ENCODE measurements around the gene CACNB4. TPM values are rescaled to one million over a fixed set of nuclear protein-coding genes. Genes with fewer than 3 reads are reported as not detected.
"Not testable (repeated sequence)": the region's sequence is repeated elsewhere in the genome, so short reads cannot be mapped to it uniquely, and the experiment has no call there.

CACNB4 gene
- total RNA-seq, 1 experiment from 2014 or later, result 0.22 TPM

DNA sequence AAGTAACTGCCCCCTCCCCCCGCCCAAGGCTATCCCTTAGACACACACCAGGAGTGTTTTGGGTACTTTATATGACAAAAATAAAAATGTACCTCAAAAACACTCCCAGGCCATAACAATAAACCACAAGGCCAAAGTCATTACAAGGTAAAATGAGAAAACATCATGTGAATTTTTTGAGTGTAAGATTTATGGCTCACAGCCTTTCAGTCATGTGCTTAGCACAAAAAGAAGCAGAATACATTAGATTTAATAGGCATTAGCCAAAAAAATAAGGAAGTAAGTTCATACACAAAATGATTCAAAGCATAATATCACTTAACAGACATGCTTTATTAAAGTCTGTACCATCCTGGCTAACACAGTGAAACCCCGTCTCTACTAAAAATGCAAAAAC, 103.7 kb downstream of the CACNB4 start:
- Histone ChIP-seq H3K4me1 (ENCODE audit: low read length) (no peaks in the 10 kb centered on the region), H3K9me3 (ENCODE audit: low read length) (no peaks in the 10 kb centered on the region), H3K27me3 (ENCODE audit: low read length) (no peaks in the 10 kb centered on the region), H2AFZ (ENCODE audit: low read length) (no peak overlapping the region), H3K9ac (ENCODE audit: low read length) (no peak overlapping the region), H3K36me3 (ENCODE audit: insufficient read depth, low read length) (no peaks in the 10 kb centered on the region), H3K79me2 (ENCODE audit: low read length) (no peaks in the 10 kb centered on the region), H4K20me1 (ENCODE audit: insufficient read depth, low read depth, low read length) (no peaks in the 10 kb centered on the region), H3K27ac (ENCODE audit: low read length) (no peak overlapping the region), H3K9me2 (replicated peaks; ENCODE audit: insufficient read depth, low read length) (no peaks in the 10 kb centered on the region), H3K4me2 (ENCODE audit: low read depth, low read length, poor library complexity, severe bottlenecking) (no peak overlapping the region), H3K4me3 (ENCODE audit: low read length) (no peak overlapping the region)
- no peak for DNase-seq

DNA sequence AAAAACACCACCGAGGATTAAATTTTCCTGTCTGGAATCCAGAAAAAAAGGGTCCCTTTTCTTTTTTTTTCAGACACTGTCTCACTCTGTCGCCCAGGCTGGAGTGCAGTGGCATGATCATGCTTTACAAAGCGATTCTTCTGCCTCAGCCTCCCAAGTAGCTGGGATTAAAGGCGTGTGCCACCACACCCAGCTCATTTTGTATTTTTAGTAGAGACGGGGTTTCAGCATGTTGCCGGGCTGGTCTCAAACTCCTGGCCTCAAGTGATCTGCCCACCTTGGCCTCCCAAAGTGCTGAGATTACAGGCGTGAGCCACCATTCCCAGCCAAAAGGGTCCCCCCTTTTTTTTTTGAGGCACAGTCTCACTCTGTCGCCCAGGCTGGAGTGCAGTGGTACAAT, 104.7 kb downstream of the CACNB4 start:
- H3K9me2 ChIP-seq (replicated peaks; ENCODE audit: insufficient read depth, low read length); H3K4me1 ChIP-seq (ENCODE audit: low read length); H3K36me3 ChIP-seq (ENCODE audit: insufficient read depth, low read length); DNase-seq; H3K79me2 ChIP-seq (ENCODE audit: low read length); H2AFZ ChIP-seq (ENCODE audit: low read length); H3K27ac ChIP-seq (ENCODE audit: low read length); H3K27me3 ChIP-seq (ENCODE audit: low read length); H3K4me2 ChIP-seq (ENCODE audit: low read depth, low read length, poor library complexity, severe bottlenecking); H4K20me1 ChIP-seq (ENCODE audit: insufficient read depth, low read depth, low read length); H3K4me3 ChIP-seq (ENCODE audit: low read length); H3K9ac ChIP-seq (ENCODE audit: low read length); H3K9me3 ChIP-seq (ENCODE audit: low read length): not testable (repeated sequence)

DNA sequence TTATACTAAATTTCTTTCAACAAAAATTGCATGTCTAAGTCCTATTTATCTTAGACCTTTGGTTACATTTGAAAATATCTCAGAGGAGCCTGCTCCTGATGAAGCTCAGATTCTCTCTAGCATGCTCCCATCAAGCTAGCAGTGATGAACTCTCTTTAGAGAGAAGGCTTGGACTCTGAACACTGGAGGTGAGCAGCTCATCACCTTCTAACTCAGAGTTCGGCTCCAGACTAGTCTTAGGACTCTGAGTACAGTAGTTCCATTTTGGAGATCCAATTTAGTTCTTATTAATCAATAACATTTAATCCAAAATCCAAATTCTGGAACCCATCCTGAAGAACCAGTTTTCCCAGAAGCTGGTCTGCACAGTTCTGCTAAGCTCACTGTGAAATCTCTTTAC, 107.8 kb downstream of the CACNB4 start:
- Histone ChIP-seq H3K36me3 (ENCODE audit: insufficient read depth, low read length) (no peaks in the 10 kb centered on the region), H2AFZ (ENCODE audit: low read length) (no peak overlapping the region), H3K4me1 (ENCODE audit: low read length) (no peaks in the 10 kb centered on the region), H3K9ac (ENCODE audit: low read length) (no peak overlapping the region), H3K27ac (ENCODE audit: low read length) (no peak overlapping the region), H3K4me2 (ENCODE audit: low read depth, low read length, poor library complexity, severe bottlenecking) (no peak overlapping the region), H4K20me1 (ENCODE audit: insufficient read depth, low read depth, low read length) (no peaks in the 10 kb centered on the region), H3K79me2 (ENCODE audit: low read length) (no peaks in the 10 kb centered on the region), H3K27me3 (ENCODE audit: low read length) (no peaks in the 10 kb centered on the region), H3K9me2 (replicated peaks; ENCODE audit: insufficient read depth, low read length) (no peaks in the 10 kb centered on the region), H3K4me3 (ENCODE audit: low read length) (no peak overlapping the region), H3K9me3 (ENCODE audit: low read length) (no peaks in the 10 kb centered on the region)
- no peak for DNase-seq

DNA sequence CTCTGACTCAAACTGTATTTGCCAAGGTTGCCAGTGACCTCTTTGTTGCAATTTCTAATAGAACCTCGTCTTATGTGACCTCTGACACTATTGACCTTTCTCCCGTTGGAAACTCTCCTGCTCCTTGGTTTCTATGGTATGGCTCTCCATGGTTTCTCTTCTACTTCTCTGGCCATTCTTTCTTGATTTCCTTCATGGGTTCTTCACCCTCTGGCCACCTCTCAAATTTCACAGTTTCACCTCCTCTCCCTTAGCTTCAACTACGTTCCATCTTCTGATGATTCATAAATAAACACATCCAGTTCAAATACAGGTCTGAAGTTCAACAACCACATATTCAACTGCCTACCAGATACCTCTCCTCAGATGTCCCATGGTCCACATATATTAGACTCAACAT, 109.5 kb downstream of the CACNB4 start:
- no peaks in the 10 kb centered on the region for H3K79me2 ChIP-seq (ENCODE audit: low read length)
- no peaks in the 10 kb centered on the region for H3K27me3 ChIP-seq (ENCODE audit: low read length)
- H3K4me1 ChIP-seq (ENCODE audit: low read length), result no peaks in the 10 kb centered on the region
- H3K36me3 ChIP-seq (ENCODE audit: insufficient read depth, low read length), result no peaks in the 10 kb centered on the region
- H3K4me2 ChIP-seq (ENCODE audit: low read depth, low read length, poor library complexity, severe bottlenecking), result no peak overlapping the region
- no peaks in the 10 kb centered on the region for H3K9me3 ChIP-seq (ENCODE audit: low read length)
- H3K27ac ChIP-seq (ENCODE audit: low read length), result no peak overlapping the region
- DNase-seq, result no peak
- no peaks in the 10 kb centered on the region for H3K9me2 ChIP-seq (replicated peaks; ENCODE audit: insufficient read depth, low read length)
- no peak overlapping the region for H2AFZ ChIP-seq (ENCODE audit: low read length)
- H3K4me3 ChIP-seq (ENCODE audit: low read length), result no peak overlapping the region
- H3K9ac ChIP-seq (ENCODE audit: low read length), result no peak overlapping the region
- no peaks in the 10 kb centered on the region for H4K20me1 ChIP-seq (ENCODE audit: insufficient read depth, low read depth, low read length)

DNA sequence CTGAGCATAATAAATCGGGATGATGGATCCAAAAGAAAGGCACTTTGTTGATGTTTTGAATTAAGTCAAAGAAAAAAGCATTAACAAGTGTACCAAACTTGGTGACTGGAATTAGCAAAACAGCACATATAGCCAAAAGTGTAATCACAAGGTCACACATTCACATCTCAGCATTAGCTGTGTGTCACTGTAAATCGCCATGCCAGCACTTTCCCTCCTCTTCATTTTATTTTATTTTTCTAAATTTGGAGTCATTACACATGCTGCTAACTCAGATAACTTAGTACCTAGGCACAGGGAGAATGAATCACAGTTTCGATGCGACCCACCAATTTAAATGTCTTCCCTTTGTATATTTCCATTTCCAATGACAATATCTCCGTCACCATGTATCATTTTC, 111.4 kb downstream of the CACNB4 start:
- Histone ChIP-seq H3K27ac (ENCODE audit: low read length) (no peak overlapping the region), H3K27me3 (ENCODE audit: low read length) (no peaks in the 10 kb centered on the region), H4K20me1 (ENCODE audit: insufficient read depth, low read depth, low read length) (no peaks in the 10 kb centered on the region), H2AFZ (ENCODE audit: low read length) (no peak overlapping the region), H3K79me2 (ENCODE audit: low read length) (no peaks in the 10 kb centered on the region), H3K4me3 (ENCODE audit: low read length) (no peak overlapping the region), H3K9ac (ENCODE audit: low read length) (no peak overlapping the region), H3K4me1 (ENCODE audit: low read length) (no peaks in the 10 kb centered on the region), H3K9me3 (ENCODE audit: low read length) (no peaks in the 10 kb centered on the region), H3K36me3 (ENCODE audit: insufficient read depth, low read length) (no peaks in the 10 kb centered on the region), H3K4me2 (ENCODE audit: low read depth, low read length, poor library complexity, severe bottlenecking) (no peak overlapping the region), H3K9me2 (replicated peaks; ENCODE audit: insufficient read depth, low read length) (no peaks in the 10 kb centered on the region)
- no peak for DNase-seq

DNA sequence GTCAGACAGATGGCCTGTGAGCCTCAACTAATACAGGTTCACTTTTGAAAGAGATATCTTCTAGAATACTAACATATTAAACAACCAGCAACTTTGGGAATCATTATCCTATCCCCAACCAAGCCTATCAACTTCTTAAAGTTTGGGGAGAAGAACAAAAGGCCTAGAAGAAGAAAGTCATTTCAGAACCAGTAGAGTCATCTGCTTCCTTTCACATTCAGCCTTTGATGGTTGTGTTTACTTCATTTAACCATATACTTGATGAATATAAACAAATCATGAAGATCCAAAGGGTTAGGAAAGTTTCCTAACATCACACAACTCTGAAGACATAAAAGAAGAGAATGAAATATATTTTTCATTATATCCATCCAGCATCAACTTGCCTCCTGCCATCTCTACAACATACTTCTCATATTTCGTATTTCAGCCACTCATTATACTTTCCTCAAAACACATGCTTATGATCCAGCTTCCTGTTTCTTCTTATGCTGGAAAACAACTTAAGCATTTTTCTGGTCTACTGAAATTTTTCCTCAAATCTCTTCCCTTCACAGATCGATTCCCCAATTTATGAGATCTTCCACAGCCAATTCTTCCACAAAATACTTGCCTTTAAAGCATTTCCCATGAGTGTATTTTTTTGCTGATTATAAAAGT, 114.3 kb downstream of the CACNB4 start:
- Histone ChIP-seq H3K4me1 (ENCODE audit: low read length) (no peaks in the 10 kb centered on the region), H3K27me3 (ENCODE audit: low read length) (no peaks in the 10 kb centered on the region), H4K20me1 (ENCODE audit: insufficient read depth, low read depth, low read length) (no peaks in the 10 kb centered on the region), H3K4me2 (ENCODE audit: low read depth, low read length, poor library complexity, severe bottlenecking) (no peak overlapping the region), H3K36me3 (ENCODE audit: insufficient read depth, low read length) (no peaks in the 10 kb centered on the region), H2AFZ (ENCODE audit: low read length) (no peak overlapping the region), H3K4me3 (ENCODE audit: low read length) (no peak overlapping the region), H3K27ac (ENCODE audit: low read length) (no peak overlapping the region), H3K79me2 (ENCODE audit: low read length) (no peaks in the 10 kb centered on the region), H3K9me3 (ENCODE audit: low read length) (no peaks in the 10 kb centered on the region), H3K9me2 (replicated peaks; ENCODE audit: insufficient read depth, low read length) (no peaks in the 10 kb centered on the region), H3K9ac (ENCODE audit: low read length) (no peak overlapping the region)
- DNase-seq, result no peak

DNA sequence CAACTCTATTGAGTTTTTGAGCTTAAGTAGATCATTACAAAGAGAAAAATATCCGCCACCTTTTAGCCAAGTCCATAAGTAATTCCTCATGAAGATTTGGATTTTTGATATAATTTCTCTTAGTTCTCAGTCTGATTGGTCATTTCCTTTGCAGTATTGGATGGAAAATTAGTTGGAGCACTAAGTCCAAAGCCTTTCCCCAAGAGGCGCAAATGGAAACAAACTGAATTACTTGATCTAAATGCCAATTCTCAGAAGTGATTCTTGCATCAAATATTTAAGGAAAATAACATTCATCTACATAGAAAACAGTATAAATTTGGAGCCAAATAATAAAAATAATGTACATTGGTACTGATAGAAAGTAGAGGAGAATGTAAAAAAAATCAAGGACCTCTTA, 115.6 kb downstream of the CACNB4 start:
- DNase-seq, result no peak
- H4K20me1 ChIP-seq (ENCODE audit: insufficient read depth, low read depth, low read length), result no peaks in the 10 kb centered on the region
- H3K9me2 ChIP-seq (replicated peaks; ENCODE audit: insufficient read depth, low read length), result no peaks in the 10 kb centered on the region

DNA sequence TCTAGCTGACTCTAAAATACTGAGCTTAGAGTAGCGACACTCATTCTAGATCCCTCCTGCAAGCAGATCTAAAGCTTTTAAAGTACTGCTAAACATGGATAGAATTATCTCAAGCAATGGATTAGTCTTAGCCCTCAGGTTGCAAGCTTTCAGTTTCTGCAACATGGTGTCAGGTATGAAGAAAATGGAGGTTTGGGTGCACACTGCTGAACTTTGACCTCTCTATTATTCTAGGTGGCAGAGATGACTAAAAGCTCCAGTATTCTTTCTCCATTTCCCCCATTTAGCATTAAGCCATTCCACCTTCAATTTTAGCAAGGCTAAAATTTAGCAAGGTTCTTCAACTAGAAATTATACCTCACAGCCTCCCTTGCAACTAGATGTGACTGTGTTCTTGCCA, 117.0 kb downstream of the CACNB4 start:
- DNase-seq, result no peak
- Histone ChIP-seq H3K27me3 (ENCODE audit: low read length) (no peaks in the 10 kb centered on the region), H3K9ac (ENCODE audit: low read length) (no peak overlapping the region), H3K27ac (ENCODE audit: low read length) (no peak overlapping the region), H3K4me1 (ENCODE audit: low read length) (no peaks in the 10 kb centered on the region), H3K79me2 (ENCODE audit: low read length) (no peaks in the 10 kb centered on the region), H3K9me3 (ENCODE audit: low read length) (no peaks in the 10 kb centered on the region), H3K9me2 (replicated peaks; ENCODE audit: insufficient read depth, low read length) (no peaks in the 10 kb centered on the region), H3K36me3 (ENCODE audit: insufficient read depth, low read length) (no peaks in the 10 kb centered on the region), H3K4me3 (ENCODE audit: low read length) (no peak overlapping the region), H3K4me2 (ENCODE audit: low read depth, low read length, poor library complexity, severe bottlenecking) (no peak overlapping the region), H4K20me1 (ENCODE audit: insufficient read depth, low read depth, low read length) (no peaks in the 10 kb centered on the region), H2AFZ (ENCODE audit: low read length) (no peak overlapping the region)

More for the DNA sequence above, 115.6 kb downstream of the CACNB4 start:
- Histone ChIP-seq H3K9me3 (ENCODE audit: low read length) (no peaks in the 10 kb centered on the region), H3K4me2 (ENCODE audit: low read depth, low read length, poor library complexity, severe bottlenecking) (no peak overlapping the region), H3K36me3 (ENCODE audit: insufficient read depth, low read length) (no peaks in the 10 kb centered on the region), H3K27me3 (ENCODE audit: low read length) (no peaks in the 10 kb centered on the region), H3K79me2 (ENCODE audit: low read length) (no peaks in the 10 kb centered on the region), H3K27ac (ENCODE audit: low read length) (no peak overlapping the region), H3K9ac (ENCODE audit: low read length) (no peak overlapping the region), H3K4me1 (ENCODE audit: low read length) (no peaks in the 10 kb centered on the region), H2AFZ (ENCODE audit: low read length) (no peak overlapping the region), H3K4me3 (ENCODE audit: low read length) (no peak overlapping the region)

DNA sequence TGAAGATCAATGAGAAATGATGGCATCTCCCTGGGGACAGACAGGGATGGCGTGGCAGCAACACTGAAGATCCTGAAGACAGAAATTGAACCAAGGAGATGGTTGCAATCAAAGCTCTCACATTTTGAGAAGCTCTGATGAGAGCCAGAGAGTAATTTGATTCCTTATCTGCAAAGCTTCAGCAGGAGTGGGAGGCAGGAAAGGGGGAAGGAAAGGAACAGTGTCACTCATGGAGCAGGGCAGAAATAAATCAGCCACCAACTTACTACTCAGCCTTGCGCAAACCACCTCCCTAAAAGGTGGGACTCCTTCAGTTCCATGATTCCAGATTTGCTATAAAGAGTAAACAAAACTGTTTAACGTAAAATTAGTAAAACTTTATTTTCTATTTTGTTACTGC, 119.2 kb downstream of the CACNB4 start:
- H3K9me2 ChIP-seq (replicated peaks; ENCODE audit: insufficient read depth, low read length), result no peaks in the 10 kb centered on the region
- no peak overlapping the region for H3K27ac ChIP-seq (ENCODE audit: low read length)
- no peaks in the 10 kb centered on the region for H3K27me3 ChIP-seq (ENCODE audit: low read length)
- H4K20me1 ChIP-seq (ENCODE audit: insufficient read depth, low read depth, low read length), result no peaks in the 10 kb centered on the region
- H3K9me3 ChIP-seq (ENCODE audit: low read length), result no peaks in the 10 kb centered on the region
- no peak overlapping the region for H3K4me2 ChIP-seq (ENCODE audit: low read depth, low read length, poor library complexity, severe bottlenecking)
- no peaks in the 10 kb centered on the region for H3K79me2 ChIP-seq (ENCODE audit: low read length)
- no peak for DNase-seq
- H3K4me3 ChIP-seq (ENCODE audit: low read length), result no peak overlapping the region
- no peak overlapping the region for H3K9ac ChIP-seq (ENCODE audit: low read length)
- no peaks in the 10 kb centered on the region for H3K4me1 ChIP-seq (ENCODE audit: low read length)
- no peak overlapping the region for H2AFZ ChIP-seq (ENCODE audit: low read length)
- H3K36me3 ChIP-seq (ENCODE audit: insufficient read depth, low read length), result no peaks in the 10 kb centered on the region
